ENCODE measurements around the gene NRCAM.
A peak's percentile ranks its signal among the peaks of the same experiment; 100 is the strongest.

NRCAM gene

GRCh38 chr7:108454674-108455550, 1.3 kb downstream of the NRCAM start:
- no peak for TF ChIP-seq EZH2phosphoT487 (IDR thresholded peaks at IDR 0.05; ENCODE audit: low read length)
- no peak for TF ChIP-seq EZH2 (optimal IDR thresholded peaks at IDR 0.05; ENCODE audit: low read depth, low read length)
- TF ChIP-seq CTCF (IDR thresholded peaks at IDR 0.05; ENCODE audit: low read length), result no peak

GRCh38 chr7:108454317-108454673, 1.9 kb downstream of the NRCAM start:
- Histone ChIP-seq H3K27ac (ENCODE audit: low read length) (no peak overlapping the region), H3K36me3 (replicated peaks; ENCODE audit: insufficient read depth, low read length) (no peaks in the 10 kb centered on the region), H3K4me1 (ENCODE audit: low read length) (no peaks in the 10 kb centered on the region), H4K20me1 (ENCODE audit: insufficient read depth, low read length) (no peaks in the 10 kb centered on the region), H3K9me3 (replicated peaks; ENCODE audit: insufficient read depth, low read length) (no peaks in the 10 kb centered on the region), H3K4me3 (ENCODE audit: low read length) (no peak overlapping the region; the same call in 1 of the 2 replicates), H3K27me3 (replicated peaks; ENCODE audit: insufficient read depth, low read length) (peaks cover 24% of the 10 kb centered on the region), H3K79me2 (ENCODE audit: low read length) (no peaks in the 10 kb centered on the region), H2AFZ (ENCODE audit: low read length) (0 out of 2 replicates have a peak overlapping the region, but pooled peaks have one; percentile 25), H3K9me2 (replicated peaks; ENCODE audit: insufficient read depth, low read length) (no peaks in the 10 kb centered on the region), H3K4me2 (ENCODE audit: low read depth, low read length) (no peak overlapping the region), H3K9ac (ENCODE audit: low read length) (no peak overlapping the region), H3F3A (ENCODE audit: insufficient read depth, low read length) (no peaks in the 10 kb centered on the region)
- no peak for TF ChIP-seq EZH2 (optimal IDR thresholded peaks at IDR 0.05; ENCODE audit: low read depth, low read length)
- DNase-seq, result no peak

More at GRCh38 chr7:108454674-108455550, 1.3 kb downstream of the NRCAM start:
- Histone ChIP-seq H3K79me2 (ENCODE audit: low read length) (no peaks in the 10 kb centered on the region), H3K27ac (ENCODE audit: low read length) (no peak overlapping the region), H3K9me2 (replicated peaks; ENCODE audit: insufficient read depth, low read length) (no peaks in the 10 kb centered on the region), H3K4me2 (ENCODE audit: low read depth, low read length) (peak overlapping the region; percentile 78), H2AFZ (ENCODE audit: low read length) (peak overlapping the region; percentile 25), H3K36me3 (replicated peaks; ENCODE audit: insufficient read depth, low read length) (no peaks in the 10 kb centered on the region), H3K4me3 (ENCODE audit: low read length) (peak overlapping the region; percentile 52), H3F3A (ENCODE audit: insufficient read depth, low read length) (no peaks in the 10 kb centered on the region), H3K9ac (ENCODE audit: low read length) (no peak overlapping the region), H3K9me3 (replicated peaks; ENCODE audit: insufficient read depth, low read length) (no peaks in the 10 kb centered on the region), H3K27me3 (replicated peaks; ENCODE audit: insufficient read depth, low read length) (peaks cover 24% of the 10 kb centered on the region), H4K20me1 (ENCODE audit: insufficient read depth, low read length) (no peaks in the 10 kb centered on the region), H3K4me1 (ENCODE audit: low read length) (no peaks in the 10 kb centered on the region)
- no peak for DNase-seq

GRCh38 chr7:108453320-108453719, 2.9 kb downstream of the NRCAM start:
- H3F3A ChIP-seq (ENCODE audit: insufficient read depth, low read length), result no peaks in the 10 kb centered on the region
- peaks cover 24% of the 10 kb centered on the region for H3K27me3 ChIP-seq (replicated peaks; ENCODE audit: insufficient read depth, low read length)
- H2AFZ ChIP-seq (ENCODE audit: low read length), result no peak overlapping the region
- H3K4me1 ChIP-seq (ENCODE audit: low read length), result no peaks in the 10 kb centered on the region
- no peak for DNase-seq
- no peaks in the 10 kb centered on the region for H4K20me1 ChIP-seq (ENCODE audit: insufficient read depth, low read length)
- TF ChIP-seq EZH2 (optimal IDR thresholded peaks at IDR 0.05; ENCODE audit: low read depth, low read length), result no peak
- TF ChIP-seq EZH2phosphoT487 (IDR thresholded peaks at IDR 0.05; ENCODE audit: low read length), result no peak
- TF ChIP-seq CTCF (IDR thresholded peaks at IDR 0.05; ENCODE audit: low read length), result no peak
- H3K4me2 ChIP-seq (ENCODE audit: low read depth, low read length), result no peak overlapping the region
- H3K27ac ChIP-seq (ENCODE audit: low read length), result no peak overlapping the region
- no peaks in the 10 kb centered on the region for H3K79me2 ChIP-seq (ENCODE audit: low read length)
- H3K36me3 ChIP-seq (replicated peaks; ENCODE audit: insufficient read depth, low read length), result no peaks in the 10 kb centered on the region
- H3K4me3 ChIP-seq (ENCODE audit: low read length), result no peak overlapping the region
- no peak overlapping the region for H3K9ac ChIP-seq (ENCODE audit: low read length)
- H3K9me2 ChIP-seq (replicated peaks; ENCODE audit: insufficient read depth, low read length), result no peaks in the 10 kb centered on the region
- H3K9me3 ChIP-seq (replicated peaks; ENCODE audit: insufficient read depth, low read length), result no peaks in the 10 kb centered on the region

- TF ChIP-seq EZH2phosphoT487 (IDR thresholded peaks at IDR 0.05; ENCODE audit: low read length), result no peak
- TF ChIP-seq EZH2 (optimal IDR thresholded peaks at IDR 0.05; ENCODE audit: low read depth, low read length), result no peak
- peak; percentile 69 for TF ChIP-seq CTCF (IDR thresholded peaks at IDR 0.05; ENCODE audit: low read length)
- H3K79me2 ChIP-seq (ENCODE audit: low read length), result no peaks in the 10 kb centered on the region
- H3K27ac ChIP-seq (ENCODE audit: low read length), result no peak overlapping the region
- H3K4me2 ChIP-seq (ENCODE audit: low read depth, low read length), result no peak overlapping the region
- H2AFZ ChIP-seq (ENCODE audit: low read length), result no peak overlapping the region
- H3K9me3 ChIP-seq (replicated peaks; ENCODE audit: insufficient read depth, low read length), result no peaks in the 10 kb centered on the region
- H3K27me3 ChIP-seq (replicated peaks; ENCODE audit: insufficient read depth, low read length), result peaks cover 24% of the 10 kb centered on the region
- H3K36me3 ChIP-seq (replicated peaks; ENCODE audit: insufficient read depth, low read length), result no peaks in the 10 kb centered on the region
- no peaks in the 10 kb centered on the region for H3F3A ChIP-seq (ENCODE audit: insufficient read depth, low read length)
- H4K20me1 ChIP-seq (ENCODE audit: insufficient read depth, low read length), result no peaks in the 10 kb centered on the region
- H3K4me3 ChIP-seq (ENCODE audit: low read length), result no peak overlapping the region
- peak; percentile 32 for DNase-seq
- H3K9ac ChIP-seq (ENCODE audit: low read length), result no peak overlapping the region
- H3K4me1 ChIP-seq (ENCODE audit: low read length), result no peaks in the 10 kb centered on the region
- H3K9me2 ChIP-seq (replicated peaks; ENCODE audit: insufficient read depth, low read length), result no peaks in the 10 kb centered on the region
Observed at GRCh38 chr7:108452707-108453106, 3.5 kb downstream of the NRCAM start.

Measured in MM.1S (cell line).